Esophagus squamous epithelium (tissue), 5 donors: ENCODE data around the gene SCARB1. TPM values are rescaled to one million over a fixed set of nuclear protein-coding genes. Genes with fewer than 3 reads are reported as not detected.

Experiments
- DNase-seq: peaks from one replicate; lab custom pipeline; 2025; lab: John Stamatoyannopoulos, UW
- H3K27ac ChIP-seq, 4 donors: fragments of 200-600 bp; sonication (generic); one replicate each; pipeline ENCODE4 v1.5.1; 2016 to 2019; ENCODE audit warnings: mild to moderate bottlenecking in 1 of 4
- H3K27me3 ChIP-seq, 4 donors: fragments of 200-600 bp; sonication (generic); 1 replicate in 3 of 4; 2 replicates in 1 of 4; pipeline versions ENCODE4 v1.5.1 to v1.6.0; 2017 to 2021; ENCODE audit warnings: antibody characterized with exemption in 1 of 4
- H3K36me3 ChIP-seq, 3 donors: fragments of 200-600 bp; sonication (generic); one replicate each; pipeline ENCODE4 v1.5.1; 2016 to 2019
- H3K4me1 ChIP-seq, 3 donors: fragments of 200-600 bp; sonication (generic); one replicate each; pipeline ENCODE4 v1.5.1; 2017 to 2019
- H3K4me3 ChIP-seq, 4 donors: fragments of 200-600 bp; sonication (generic); 1 replicate in 3 of 4; 2 replicates in 1 of 4; pipeline ENCODE4 v1.5.1; 2016 to 2019; ENCODE audit warnings: mild to moderate bottlenecking in 2 of 4, moderate library complexity in 1 of 4
- H3K9me3 ChIP-seq, 3 donors: fragments of 200-600 bp; sonication (generic); one replicate each; pipeline ENCODE4 v1.5.1; 2016 to 2019
- CTCF ChIP-seq, 6 experiments: fragments of 450-650 bp in 4 of 6; fragments of 200-600 bp in 2 of 6; sonication (generic) in 2 of 6; IDR thresholded peaks; one replicate each; pipeline ENCODE4 v1.5.1; 2016 to 2019; ENCODE audit warnings: antibody characterized with exemption in 6 of 6, mild to moderate bottlenecking in 4 of 6, moderate library complexity in 4 of 6
- POLR2A ChIP-seq, 4 donors: fragments of 450-650 bp; IDR thresholded peaks; one replicate each; pipeline ENCODE4 v1.6.1; 2017; ENCODE audit warnings: antibody characterized with exemption in 4 of 4, mild to moderate bottlenecking in 4 of 4, moderate library complexity in 3 of 4
- WGBS, 2 donors: methylation state at CpG; one replicate each; pipeline ENCODE4 v1.1.5; 2018; 5-methylcytosine and 5-hydroxymethylcytosine counted together
- intact Hi-C: fragments of 100-400 bp; cut with DNase I; formaldehyde crosslinking; loops from one replicate; pipeline ENCODE4 v1.15.0; 2022
- total RNA-seq, 4 donors: library from RNA; depleted of rRNA; stranded (reverse); fragments of >200 nt; gene quantifications; one replicate each; pipeline ENCODE4 v1.1.0, GENCODE V29; 2016
- donor health status: DM: yes; HTN: yes; CAD: no.

The SCARB1 gene
- total RNA-seq, 4 donors from 2014 or later = 7.1 to 9.5 (median 8.8) TPM

GRCh38 chr12:124909831-124910560, 46.3 kb upstream of the SCARB1 start:
- Histone ChIP-seq H3K27me3 (no peaks in the 10 kb centered on the region), H3K4me3 (peak overlapping the region in 2 of 4 donors; percentile 40 to 54), H3K27ac (peak overlapping the region; percentile 25 to 68 (median 60)), H3K4me1 (peaks cover 13 to 67% (median 26%) of the 10 kb centered on the region in 3 donors), H3K36me3 (peaks cover 5 to 37% (median 15%) of the 10 kb centered on the region in 3 donors), H3K9me3 (no peaks in the 10 kb centered on the region)
- TF ChIP-seq CTCF (IDR thresholded peaks at IDR 0.05) (peak in 1 of 6 experiments; percentile 3), POLR2A (IDR thresholded peaks at IDR 0.05) (peak in 1 of 4 donors; percentile 51)
- DNase-seq = no peak
- 54 to 61% methylated on average over 8 of the region's 8 CpGs for WGBS, 2 donors
- intact Hi-C loops = no loop called here

GRCh38 chr12:124906606-124907261, 43.1 kb upstream of the SCARB1 start:
- Histone ChIP-seq H3K27me3 (no peaks in the 10 kb centered on the region), H3K36me3 (peaks cover 0 to 16% (median 5%) of the 10 kb centered on the region in 3 donors), H3K27ac (peak overlapping the region in 3 of 4 donors; percentile 40 to 53 (median 51)), H3K4me3 (no peak overlapping the region), H3K9me3 (no peaks in the 10 kb centered on the region), H3K4me1 (peaks cover 21 to 68% (median 37%) of the 10 kb centered on the region in 3 donors)
- DNase-seq = no peak
- 0 to 2% methylated on average over 2 of the region's 2 CpGs for WGBS, 2 donors
- intact Hi-C loops = no loop called here
- TF ChIP-seq CTCF (IDR thresholded peaks at IDR 0.05) = peak; percentile 95 to 99 (median 98)
- TF ChIP-seq POLR2A (IDR thresholded peaks at IDR 0.05) = no peak

GRCh38 chr12:124904306-124905098, 40.8 kb upstream of the SCARB1 start:
- no peaks in the 10 kb centered on the region for H3K27me3 ChIP-seq
- DNase-seq = no peak
- intact Hi-C loops = no loop called here
- H3K36me3 ChIP-seq = no peaks in the 10 kb centered on the region
- H3K4me3 ChIP-seq = peak overlapping the region in 1 of 4 donors; percentile 19
- WGBS, 2 donors = 16 to 32% methylated on average over 7 to 15 of the region's 15 CpGs
- peaks cover 11 to 46% (median 19%) of the 10 kb centered on the region in 3 donors for H3K4me1 ChIP-seq
- H3K9me3 ChIP-seq = no peaks in the 10 kb centered on the region
- H3K27ac ChIP-seq = peak overlapping the region; percentile 28 to 80 (median 63)
- no peak for TF ChIP-seq POLR2A (IDR thresholded peaks at IDR 0.05)
- TF ChIP-seq CTCF (IDR thresholded peaks at IDR 0.05) = no peak

GRCh38 chr12:124902916-124903315, 39.3 kb upstream of the SCARB1 start:
- intact Hi-C loops = no loop called here
- Histone ChIP-seq H3K36me3 (no peaks in the 10 kb centered on the region), H3K9me3 (no peaks in the 10 kb centered on the region), H3K4me3 (no peak overlapping the region), H3K27ac (no peak overlapping the region), H3K27me3 (no peaks in the 10 kb centered on the region), H3K4me1 (peaks cover 11 to 50% (median 26%) of the 10 kb centered on the region in 3 donors)
- no peak for DNase-seq
- TF ChIP-seq POLR2A (IDR thresholded peaks at IDR 0.05) (no peak), CTCF (IDR thresholded peaks at IDR 0.05) (no peak)
- WGBS, 2 donors = 95 to 97% methylated on average over 5 of the region's 6 CpGs
